ENCODE results near the gene ACE2.

DNA sequence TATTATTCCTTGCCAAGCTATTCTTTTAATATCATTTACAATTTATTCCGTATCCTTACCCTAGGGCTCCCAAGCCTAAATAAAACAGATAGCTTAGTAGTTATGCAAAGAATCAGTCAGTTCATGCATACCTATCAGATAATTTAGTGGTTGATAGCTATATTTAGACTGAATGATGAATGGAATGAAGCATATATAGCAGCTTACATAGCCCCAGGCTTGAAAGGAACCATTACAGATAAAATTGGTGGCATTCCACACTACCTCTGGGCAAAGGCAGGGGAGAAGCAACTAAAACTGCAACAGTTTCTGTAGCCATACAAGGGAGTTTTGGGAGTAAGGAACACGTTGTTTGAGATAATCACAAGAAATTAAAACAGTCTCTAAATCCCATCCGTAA lies 2.7 kb downstream of the ACE2 start:
- TF ChIP-seq POLR2A (IDR thresholded peaks at IDR 0.05; ENCODE audit: low read length) (no peak), GATA1 (IDR thresholded peaks at IDR 0.05; ENCODE audit: low read depth, low read length) (no peak)
